Right renal pelvis (tissue), 4 donors: ENCODE results near the gene RFPL2. TPM values are rescaled to one million over a fixed set of nuclear protein-coding genes. Genes with fewer than 3 reads are reported as not detected.
"Not testable (repeated sequence)": the region's sequence is repeated elsewhere in the genome, so short reads cannot be mapped to it uniquely, and the experiment has no call there.

Experiments
- DNase-seq, 4 donors: peaks; one replicate each; pipeline ENCODE4 v3.0.0-alpha.2; 2013; ENCODE audit warnings: low read depth in 4 of 4, low spot score in 3 of 4, missing footprints in 1 of 4
- polyA plus RNA-seq, 4 donors: library from polyadenylated mRNA; unstranded; fragments of 120-200 nt; gene quantifications; one replicate each; pipeline ENCODE4 v1.2.1, GENCODE V29; 2013; ENCODE audit not compliant: insufficient read length in 4 of 4

RFPL2 gene
- polyA plus RNA-seq, 4 donors, result 0.17 to 0.60 (median 0.37) TPM

DNA sequence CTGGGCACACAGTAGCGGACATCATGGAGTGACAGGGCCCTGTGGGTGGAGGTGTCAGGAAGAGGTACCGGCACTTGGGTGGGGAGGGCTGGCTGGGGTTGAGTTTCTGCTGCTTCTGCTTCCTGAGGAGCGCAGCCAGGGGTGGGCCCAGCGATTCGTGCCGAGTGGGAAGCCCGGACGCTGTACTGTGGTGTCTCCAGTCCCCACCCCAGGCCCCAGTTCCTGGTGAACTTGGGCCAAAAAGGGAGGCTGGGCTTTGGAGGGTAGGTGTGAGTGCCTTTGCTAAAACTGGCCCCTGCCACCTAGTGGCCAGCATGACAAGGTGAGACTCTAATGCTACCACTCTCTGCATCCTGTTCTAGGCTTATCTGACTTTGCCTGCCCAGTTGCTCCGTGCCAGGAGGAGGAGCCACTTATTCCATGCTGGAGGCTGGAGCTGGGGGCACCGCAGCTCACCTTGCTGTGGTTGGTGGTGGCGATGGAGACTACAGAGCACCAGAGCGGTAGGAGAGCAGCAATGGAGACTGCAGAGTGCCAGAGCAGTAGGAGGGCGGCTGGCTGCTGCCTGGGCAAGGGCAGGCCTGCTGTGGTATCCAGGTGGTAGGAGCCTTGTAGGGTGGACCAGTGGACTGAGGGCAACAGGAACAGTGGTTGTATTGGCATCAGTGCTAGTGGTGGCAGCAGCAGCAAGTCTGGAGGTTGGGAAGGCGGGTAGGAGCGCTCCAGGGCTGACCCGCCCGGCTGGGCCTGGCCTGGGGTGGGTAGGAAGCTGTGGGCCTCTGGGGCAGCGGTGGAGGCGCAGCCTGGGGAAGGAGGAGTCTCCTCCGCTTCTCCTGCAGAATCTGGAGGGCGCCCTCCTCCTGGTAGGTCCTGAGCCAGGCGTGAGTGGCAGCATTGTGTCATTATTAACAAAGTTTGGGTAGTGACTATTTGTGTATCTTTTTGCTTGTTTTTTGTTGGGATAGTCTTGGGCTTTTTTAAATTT lies 2.2 kb upstream of the RFPL2 start:
- DNase-seq, result no peak

DNA sequence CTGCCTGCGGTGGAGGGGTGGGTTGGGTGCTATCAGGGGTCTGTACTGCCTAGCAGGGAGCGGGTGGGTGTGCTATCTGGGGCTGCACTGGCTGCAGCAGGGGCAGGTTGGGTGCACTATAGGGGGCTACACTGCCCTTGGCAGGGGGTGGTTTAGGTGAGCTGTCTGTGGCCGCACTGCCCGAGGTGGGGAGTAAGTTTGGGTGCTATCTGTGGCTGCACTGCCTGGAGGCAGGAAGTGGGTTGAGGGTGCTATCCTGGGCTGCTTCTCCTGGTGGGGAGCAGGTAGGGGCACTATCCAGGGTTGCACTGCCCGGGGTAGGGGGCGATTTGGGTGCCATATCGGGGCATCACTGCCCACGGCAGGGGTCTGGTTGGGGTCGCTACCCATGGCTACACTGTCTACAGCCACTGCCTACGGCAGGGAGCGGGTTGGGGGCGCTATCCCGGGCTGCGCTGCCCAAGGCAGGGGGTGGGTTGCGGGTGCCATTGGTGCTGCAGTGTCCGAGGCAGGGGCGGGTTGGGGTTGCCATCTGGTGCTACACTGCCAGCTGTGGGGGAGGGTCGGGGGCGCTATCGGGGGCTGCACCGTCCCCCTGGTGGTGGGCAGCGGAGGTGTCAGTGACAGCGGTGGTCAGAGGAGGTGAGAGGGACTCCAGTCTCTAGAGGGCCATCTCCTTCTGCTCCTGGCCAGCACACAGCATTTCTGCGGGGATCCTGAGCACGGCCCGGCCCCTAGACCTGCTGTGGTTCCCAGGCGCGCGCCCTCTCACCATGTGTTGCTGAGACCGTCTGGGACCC lies 1.3 kb upstream of the RFPL2 start:
- no peak for DNase-seq

DNA sequence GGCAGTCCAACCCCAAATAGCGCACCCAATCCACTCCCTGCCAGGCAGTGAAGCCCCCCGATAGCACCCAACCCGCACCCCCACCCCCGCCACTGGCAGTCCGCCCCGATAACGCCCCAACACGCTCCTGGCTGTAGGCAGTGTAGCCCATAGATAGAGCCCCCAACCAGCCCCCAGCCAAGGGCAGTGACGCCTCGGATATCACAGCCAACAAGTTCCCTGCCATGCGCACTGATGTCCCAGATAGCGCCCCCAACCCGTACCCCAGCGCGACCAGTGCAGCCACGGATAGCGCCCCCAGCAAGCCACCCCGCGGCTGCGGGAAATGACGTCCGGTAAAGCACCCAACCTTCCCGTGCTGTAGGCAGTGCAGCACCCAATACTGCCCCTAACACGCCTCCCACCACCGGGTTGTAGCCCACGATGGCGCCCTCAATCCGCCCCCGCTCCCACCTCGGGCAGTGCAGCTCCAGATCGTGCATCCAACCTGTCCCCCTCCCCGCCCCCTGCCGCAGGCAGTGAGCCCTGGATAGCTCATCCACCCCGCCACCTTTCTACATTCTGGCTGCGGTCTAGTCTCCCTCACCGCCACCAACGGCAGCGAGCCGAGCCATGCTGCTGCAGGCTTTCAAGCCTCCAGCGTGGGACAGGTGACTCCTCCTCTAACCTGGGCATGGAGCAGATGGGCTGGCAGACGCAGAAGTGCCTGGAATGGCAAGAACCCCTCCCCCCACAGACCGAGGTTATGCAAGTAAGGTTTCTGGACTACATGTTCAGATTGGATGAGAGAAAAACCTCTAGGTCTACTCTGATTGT lies 625 bp downstream of the RFPL2 start:
- DNase-seq, result no peak

DNA sequence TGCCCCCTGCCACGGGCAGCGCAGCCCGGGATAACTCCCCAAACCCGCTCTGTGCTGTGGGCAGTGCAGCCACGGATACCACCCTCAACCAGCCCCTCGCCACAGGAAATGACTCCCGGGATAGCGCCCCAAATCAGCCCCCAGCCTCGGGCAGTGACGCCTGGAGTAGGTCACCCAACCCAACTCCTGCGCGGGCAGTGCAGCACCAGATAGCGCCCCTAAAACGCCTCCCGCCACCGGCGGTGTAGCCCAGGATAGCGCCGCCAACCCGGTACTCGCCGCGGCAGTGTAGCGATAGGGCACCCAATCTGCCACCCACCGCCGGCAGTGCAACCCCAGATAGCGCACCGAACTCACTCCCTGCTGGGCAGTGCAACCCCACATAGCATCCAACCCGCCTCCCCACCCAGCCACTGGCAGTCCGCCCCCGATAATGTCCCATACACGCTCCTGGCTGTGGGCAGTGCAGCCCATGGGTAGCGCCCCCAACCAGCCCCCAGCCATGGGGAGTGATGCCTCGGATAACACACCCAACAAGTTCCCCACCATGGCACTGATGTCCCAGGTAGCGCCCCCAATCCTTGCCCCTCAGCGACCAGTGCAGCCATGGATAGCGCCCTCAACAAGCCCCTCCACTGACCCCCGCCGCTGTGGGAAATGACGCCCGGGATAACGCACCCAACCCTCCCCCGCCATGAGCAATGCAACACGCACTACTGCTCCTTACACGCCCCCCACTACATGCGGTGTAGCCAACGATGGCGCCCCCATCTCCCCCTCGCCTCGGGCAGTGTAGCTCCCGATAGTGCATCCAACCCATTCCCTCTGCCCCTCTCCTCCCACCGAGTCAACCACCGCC lies 1.5 kb downstream of the RFPL2 start:
- DNase-seq, result no peak

DNA sequence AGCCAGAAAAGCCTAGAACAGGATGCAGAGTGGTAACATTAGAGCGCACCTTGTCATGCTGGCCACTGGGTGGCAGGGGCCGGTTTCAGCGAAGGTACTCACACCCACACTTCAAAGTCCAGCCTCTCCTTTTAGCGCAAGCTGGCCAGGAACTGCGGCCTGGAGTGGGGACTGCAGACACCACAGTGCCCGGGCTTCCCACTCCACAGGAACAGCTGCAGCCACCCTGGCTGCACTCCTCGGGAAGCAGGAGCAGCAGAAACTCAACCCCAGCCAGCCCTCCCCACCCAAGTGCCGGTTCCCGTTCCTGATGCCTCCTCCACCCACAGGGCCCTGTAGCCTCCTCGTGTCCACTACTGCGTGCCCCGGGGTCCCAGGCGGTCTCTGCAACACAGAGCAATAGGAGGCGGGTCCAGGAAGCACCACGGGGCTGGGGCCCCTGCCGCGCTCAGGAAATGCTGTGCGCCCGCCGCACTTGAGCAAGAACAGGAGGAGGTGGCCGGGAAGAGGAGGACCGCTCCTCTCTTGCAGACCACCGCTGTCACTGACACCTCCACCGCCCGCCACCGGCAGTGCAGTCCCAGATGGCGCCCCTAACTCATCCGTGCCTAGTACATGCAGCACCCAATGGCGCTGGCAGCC lies 2.2 kb downstream of the RFPL2 start:
- DNase-seq, result peak; percentile 28 to 46 (median 38)

DNA sequence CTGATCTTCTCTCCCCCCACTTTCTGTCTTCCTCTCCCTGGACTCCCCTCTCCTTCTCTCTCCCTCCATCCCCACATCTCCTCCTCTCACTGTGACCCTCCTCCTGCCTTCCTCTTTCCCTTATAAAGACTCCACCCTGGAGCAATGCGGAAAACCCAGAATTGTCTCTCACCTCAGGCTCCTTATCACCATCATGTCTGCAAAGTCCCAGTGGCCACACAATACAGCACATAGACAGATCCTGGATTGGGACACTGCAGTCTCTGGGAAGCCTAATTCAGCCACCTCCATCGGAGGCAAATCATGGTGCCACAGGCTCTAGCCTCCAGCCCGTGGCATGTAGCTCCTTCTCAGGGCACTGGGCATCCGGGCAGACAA lies 2.7 kb downstream of the RFPL2 start:
- no peak for DNase-seq

DNA sequence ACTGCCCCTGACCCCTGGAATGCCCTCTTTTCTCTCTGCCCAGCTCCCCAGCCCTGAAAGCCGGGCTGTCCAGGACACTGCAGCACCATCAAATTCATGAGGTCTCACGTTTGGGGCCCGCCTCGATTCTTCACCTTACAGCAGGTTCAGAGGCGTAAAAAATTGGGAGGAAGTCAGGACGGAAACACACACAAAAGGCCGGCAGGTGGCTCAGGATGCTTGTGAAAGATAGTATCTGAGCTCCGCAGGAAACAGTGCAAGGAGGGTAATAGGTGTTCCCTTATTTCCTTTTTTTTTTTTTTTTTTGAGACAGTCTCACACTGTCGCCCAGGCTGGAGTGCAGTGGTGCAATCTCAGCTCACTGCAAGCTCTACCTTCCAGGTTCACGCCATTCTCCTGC lies 4.1 kb downstream of the RFPL2 start:
- no peak for DNase-seq

DNA sequence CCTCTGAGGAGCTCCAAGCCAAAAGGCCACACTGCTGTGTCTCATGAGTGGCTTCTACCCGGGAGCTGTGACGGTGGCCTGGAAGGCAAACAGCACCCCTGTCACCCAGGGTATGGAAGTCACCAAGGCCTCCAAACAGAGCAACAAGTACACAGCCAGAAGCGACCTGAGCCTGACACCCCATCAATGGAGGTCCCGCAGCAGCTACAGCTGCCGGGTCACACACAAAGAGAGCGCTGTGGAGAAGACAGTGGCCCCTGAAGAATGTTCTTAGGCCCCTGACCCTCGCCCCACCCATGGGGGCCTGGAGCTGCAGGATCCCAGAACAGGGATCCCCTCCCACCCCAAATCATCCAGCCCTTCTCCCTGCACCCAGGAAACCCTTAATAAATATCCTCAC lies 4.9 kb downstream of the RFPL2 start:
- no peak for DNase-seq

DNA sequence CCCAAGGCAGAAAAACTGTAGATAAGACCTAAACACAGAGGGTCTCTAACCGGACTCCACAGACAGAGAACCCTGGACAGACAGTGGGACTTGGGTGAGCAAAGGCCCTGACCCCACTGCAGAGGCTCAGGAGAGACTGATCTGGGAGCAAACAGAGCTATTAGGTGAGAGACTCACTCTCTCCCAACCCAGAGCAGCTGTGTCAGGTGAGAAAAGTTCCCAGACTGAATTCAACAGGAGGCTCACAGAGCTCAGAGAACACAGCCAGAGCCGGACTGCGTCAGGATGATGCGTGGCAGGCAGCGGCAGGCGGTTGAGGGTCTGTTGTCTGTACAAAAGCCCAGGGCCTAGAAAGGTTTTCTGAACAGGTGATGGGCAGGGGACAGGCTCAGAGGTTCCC lies 5.5 kb downstream of the RFPL2 start:
- DNase-seq, result no peak

DNA sequence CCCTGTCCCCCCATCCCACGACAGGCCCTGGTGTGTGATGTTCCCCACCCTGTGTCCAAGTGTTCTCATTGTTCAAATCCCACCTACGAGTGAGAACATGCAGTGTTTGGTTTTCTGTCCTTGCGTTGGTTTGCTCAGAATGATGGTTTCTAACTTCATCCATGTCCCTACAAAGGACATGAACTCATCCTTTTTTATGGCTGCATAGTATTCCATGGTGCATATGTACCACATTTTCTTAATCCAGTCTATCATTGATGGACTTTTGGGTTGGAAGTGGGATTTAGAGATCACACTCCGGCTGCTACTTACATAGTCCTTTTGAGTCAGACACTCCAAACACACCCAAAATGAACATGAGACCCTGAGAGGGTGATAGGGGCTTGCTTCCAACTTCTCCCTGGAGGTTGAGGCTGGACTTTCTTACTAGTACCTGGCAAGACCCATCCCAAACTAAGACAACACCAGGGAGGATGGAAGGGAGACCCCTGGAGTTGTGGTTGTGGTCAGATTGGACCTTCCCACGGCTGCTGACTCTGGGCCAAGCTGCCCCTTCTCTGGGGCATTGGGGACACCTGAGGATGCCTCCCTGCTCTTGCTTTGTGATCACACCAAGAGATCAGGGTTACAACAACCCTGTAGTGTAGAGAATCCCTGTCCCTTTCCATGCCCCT lies 7.2 kb downstream of the RFPL2 start:
- DNase-seq, result not testable (repeated sequence)

DNA sequence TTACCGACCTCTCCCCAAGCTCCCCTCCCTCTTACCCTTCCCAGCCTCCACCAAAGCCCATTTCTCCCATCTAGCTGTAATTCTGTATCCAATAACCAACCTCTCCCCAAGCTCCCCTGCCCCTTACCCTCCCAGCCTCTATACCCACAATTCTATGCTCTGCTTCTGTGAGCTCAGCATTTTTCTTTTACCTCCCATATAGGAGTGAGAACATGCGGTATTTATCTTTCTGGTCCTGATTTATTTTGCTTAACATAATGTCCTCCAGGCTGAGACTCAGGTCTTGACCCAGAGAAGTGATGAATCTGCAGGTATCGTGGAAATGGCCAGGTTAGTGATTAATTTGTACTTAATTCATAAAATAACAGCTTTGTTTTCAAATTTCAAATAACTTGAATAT lies 9.0 kb downstream of the RFPL2 start:
- not testable (repeated sequence) for DNase-seq

DNA sequence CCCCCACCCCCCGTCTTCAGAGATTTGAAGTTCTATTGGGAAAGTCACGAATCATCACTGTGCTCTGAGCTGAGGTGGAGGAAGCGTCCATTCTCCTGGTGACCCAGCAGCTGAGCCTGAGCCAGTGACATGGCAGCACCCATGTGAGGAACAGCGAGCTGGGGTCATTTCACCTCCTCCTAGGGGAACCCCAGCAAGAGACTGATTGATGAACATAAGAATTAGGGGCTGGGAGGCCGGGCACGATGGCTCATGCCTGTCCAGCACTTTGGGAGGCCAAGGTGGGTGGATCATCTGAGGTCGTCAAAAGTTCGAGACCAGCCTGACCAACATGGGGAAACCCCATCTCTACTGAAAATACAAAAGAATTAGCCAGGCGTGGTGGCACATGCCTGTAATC lies 11.5 kb downstream of the RFPL2 start:
- not testable (repeated sequence) for DNase-seq

DNA sequence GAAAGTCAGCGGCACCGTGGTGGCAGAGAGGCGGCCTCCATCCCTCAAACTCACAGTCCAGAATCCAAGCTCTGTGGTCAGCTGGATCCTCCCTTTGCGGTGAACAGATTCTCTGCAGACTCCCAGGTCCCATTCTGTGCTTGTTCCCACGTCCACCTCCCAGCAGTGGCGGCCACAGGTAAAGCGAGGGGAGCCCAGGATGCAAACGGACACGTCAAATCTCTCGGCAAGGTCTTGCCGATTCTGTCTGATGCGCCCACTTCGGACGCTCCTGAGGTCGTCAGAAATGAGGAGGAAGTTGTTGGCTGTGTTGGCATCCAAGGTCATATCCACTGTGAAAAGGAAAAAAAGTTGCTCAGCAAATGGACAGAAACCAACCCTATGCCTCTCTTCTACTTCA lies 13.9 kb downstream of the RFPL2 start:
- not testable (repeated sequence) for DNase-seq

DNA sequence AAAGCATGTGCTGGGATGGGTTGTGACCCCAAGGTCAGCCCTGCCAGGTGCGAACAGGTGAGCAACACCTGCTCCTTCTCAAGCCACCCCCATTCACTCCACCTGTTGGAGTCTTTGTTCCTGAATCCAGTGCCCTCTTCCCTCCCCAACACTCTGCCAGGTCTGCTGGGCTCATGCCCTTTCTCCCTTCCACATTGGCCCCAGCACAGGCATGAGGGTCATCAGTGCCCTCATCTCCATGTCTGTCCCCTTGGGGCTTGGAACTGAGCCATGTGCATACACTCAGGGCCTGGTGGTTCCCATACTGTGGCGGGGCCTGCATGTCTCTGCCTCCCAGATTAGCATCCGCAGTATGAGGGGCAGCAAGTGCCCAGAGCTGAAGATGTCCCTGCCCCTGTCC lies 19.1 kb downstream of the RFPL2 start:
- DNase-seq, result no peak

DNA sequence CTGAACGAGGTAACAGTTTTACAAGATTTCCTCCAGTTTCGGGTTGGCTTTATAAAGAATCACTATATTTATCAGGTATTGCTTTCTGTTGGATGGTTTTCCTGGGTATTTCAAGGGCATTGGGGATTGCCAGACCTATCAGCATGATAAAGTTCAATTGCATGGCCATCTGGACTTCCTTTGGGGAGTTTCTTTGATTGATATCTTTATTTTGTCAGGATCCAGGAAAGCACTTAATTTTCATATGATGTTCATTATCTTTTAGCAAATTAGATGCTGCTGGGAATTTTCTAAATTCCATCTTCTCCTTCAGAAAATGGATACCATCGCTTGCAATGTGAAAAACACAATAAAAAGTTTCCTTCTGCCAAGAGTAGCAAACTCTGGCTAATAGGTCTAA lies 21.2 kb downstream of the RFPL2 start:
- DNase-seq, result no peak

DNA sequence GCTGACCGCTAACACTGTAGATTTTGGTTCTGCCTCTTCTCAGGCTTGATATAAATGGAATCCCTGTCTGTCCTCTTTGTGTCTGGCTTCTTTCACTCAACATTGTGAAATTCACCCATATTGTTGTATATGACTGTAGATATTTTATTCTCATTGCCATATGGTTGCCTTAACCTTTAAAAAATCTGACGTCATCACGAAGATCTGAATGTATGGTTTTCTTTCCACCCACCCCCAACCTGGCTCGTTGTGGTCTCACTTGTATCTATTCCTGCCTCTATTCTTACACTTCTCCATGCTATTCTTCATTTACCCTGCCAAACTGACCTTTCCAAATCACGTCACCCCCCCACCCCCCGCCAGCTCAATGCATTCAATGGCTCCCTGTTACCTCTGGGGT lies 23.8 kb downstream of the RFPL2 start:
- DNase-seq, result no peak

DNA sequence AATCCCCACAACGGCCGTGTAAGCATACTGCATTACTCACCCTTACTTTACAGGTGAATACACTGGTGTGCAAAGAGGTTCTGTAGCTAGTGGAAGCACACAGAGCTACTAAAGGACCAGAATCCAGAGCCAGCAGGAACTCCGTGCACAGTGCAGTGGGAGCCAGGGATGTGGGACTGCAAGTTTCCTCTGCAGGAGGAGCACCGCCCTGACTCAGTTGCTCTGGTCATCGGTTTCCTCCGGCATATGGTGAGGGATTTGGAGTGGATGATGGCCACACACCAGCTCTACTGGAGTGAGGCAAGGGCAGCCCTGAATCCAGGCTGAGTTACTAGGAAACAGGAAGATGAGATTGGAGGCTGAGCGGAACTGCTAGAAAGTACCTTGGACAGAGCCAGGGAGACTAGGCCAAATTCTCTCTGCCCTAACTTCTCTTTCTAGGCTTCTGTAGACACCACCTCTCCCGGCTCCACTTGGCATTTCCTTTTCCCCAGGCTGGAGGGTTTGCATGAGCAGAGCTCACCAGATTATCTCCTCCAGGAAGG lies 27.6 kb downstream of the RFPL2 start:
- DNase-seq, result no peak
